OCI-M2 (cell line): Measurements from ENCODE around the gene NDRG4.
"Not testable (repeated sequence)": the region's sequence is repeated elsewhere in the genome, so short reads cannot be mapped to it uniquely, and the experiment has no call there.

ENCODE experiments used
- DNase-seq: peaks from one replicate; lab custom pipeline; 2025; ENCODE audit not compliant: unreplicated experiment; lab: John Stamatoyannopoulos, UW

NDRG4 gene

GRCh38 chr16:58464916-58465731, 34.8 kb upstream of the NDRG4 start:
- no peak for DNase-seq

DNA sequence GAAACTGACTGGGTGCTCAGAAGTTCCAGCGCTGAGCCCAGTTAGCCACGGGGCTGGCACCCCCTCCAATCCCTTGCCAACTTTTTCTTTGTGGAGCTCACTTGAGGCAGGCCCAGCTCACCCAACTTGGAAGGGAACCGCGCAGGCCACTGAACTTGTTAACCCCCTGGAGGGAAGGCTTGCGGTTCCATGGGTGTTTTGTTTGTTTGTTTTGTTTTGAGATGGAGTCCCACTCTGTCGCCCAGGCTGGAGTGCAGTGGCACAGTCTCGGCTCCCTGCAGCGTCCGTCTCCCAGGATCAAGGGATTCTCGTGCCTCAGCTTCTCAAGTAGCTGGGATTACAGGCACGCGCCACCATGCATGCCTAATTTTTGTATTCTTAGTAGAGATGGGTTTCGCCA, 34.1 kb upstream of the NDRG4 start:
- no peak for DNase-seq

GRCh38 chr16:58466396-58466795, 33.5 kb upstream of the NDRG4 start:
- DNase-seq = no peak

- DNase-seq = no peak
Observed at GRCh38 chr16:58467905-58468304, 32.0 kb upstream of the NDRG4 start.

- no peak for DNase-seq
Observed at GRCh38 chr16:58471209-58471975, 28.6 kb upstream of the NDRG4 start.

DNA sequence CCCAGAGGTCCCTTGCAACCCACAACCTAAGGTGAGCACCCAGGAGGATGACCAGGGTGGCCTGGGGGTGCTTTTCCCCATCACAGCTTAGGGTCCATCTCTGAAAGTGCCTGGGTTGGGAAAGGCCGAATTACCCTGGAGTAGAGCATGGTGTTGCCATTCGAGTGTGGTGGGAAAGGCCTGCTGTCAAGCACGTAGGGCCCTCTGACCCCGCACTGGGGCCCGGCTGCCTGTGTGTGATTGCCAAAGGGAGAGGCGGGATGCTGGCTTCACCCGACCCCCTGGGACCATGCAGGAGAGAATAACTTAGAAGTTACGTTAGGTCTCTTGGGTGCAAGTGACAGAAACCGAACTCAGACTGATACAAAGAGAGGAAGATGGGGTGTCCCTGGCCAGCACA, 27.7 kb upstream of the NDRG4 start:
- DNase-seq = no peak

DNA sequence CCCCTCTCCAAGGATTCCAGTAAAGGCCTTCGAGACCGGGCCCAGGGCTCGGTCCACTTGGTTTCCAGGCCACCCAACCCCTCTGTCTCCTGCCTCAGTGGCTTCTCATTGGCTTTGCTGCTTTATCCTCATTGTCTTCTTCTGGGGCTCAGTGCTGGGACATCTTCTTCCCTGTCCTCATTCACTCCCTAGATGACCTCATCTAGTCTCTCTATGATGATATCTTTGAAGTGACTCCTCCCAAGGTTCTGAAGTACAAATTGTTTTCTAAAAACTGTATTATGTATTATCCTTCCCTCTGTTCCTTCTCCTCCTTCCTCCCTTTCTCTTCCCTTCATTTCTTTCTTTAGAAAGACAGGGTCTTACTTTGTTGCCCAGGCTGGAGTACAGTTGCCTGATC, 27.1 kb upstream of the NDRG4 start:
- no peak for DNase-seq

GRCh38 chr16:58474296-58474695, 25.6 kb upstream of the NDRG4 start:
- no peak for DNase-seq

DNA sequence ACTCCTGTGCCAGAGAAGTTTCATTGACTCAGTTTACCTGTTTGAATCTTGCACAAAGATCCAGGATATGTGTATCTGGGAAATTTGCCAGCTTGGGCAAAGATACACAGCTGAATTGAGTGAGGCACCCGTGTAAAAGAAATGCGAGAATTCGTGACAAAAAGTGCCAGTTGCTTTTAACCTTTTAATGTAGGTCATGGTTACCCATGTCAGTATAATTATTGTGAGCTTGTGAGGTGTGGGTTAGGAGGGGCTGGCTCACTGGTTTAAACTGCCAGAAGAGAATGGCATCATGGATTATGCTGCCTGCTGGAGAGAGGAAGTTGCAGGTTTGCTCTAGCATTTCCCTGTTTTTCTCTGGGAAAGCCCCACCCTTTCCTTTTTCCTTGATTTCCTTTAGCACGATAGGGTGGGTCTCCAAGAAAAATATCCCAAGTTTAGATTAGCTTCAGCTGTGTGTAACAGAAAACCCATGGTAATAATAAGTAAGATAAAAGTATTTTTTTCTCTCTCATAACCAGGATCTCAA, 24.8 kb upstream of the NDRG4 start:
- DNase-seq = no peak

DNA sequence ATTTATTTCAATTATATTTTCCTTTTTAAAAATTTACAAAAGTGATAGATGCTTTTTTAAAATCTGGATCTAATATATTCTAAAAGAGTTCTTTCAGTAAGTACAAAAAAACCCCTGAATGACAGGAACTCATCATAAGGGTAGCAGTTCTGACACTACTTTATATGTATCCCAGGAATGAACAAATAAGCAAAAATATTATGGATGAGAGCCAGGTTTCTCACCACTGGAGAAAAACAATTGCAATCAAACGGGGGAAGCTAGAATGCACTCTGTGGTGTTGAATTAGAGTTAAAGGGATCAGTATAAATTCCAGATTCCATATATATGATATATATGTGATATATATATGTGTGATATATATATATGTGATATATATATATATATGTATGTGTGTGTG, 23.2 kb upstream of the NDRG4 start:
- DNase-seq = no peak

DNA sequence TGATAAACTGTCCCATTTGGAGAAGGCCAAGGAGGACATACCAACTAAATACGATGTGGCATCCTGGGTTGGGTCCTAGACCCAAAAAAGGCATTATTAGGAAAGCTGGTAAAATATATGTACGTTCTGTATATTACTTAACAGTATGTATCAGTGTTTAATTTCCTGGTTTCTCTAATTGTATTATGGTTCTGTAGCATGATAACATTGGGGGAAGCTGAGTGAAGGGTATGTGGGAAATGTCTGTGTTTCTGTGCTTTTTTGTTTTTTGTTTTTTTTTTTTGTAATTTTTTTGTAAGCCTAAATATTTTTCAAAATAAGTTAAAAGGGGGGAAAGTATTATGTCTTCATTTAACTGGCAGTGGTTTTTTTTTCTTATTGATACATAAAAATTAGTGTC, 21.5 kb upstream of the NDRG4 start:
- no peak for DNase-seq

DNA sequence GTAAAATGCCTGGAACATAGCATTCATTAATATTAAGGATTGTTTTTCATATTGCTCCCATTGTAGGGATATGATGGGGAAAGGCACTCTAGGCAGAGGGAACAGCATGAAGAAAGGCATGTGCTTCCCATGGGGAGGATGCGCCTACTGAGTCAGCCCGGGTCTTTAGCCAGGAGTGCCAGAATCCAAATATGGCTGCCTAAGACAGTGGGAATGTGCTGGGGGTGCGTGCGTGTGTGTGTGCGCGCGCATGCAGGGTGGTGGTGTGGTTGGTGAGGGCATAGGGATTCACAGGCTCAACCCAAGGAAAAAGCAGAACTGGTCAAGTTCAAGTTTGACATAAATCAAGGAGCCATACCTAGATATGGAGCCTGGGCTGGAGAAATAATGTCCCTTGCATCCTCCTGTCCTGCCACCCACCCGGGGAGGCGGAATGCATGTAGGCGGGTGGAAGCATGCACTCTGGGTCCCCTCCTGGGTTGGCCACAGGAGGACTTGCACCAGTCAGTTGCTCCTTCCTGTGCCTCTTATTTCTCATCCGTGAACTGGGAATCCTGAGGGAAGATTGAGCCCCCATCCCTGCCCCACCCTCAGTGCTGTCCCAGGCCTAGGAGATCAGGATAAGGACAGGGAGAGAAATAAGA, 18.6 kb upstream of the NDRG4 start:
- DNase-seq = no peak

DNA sequence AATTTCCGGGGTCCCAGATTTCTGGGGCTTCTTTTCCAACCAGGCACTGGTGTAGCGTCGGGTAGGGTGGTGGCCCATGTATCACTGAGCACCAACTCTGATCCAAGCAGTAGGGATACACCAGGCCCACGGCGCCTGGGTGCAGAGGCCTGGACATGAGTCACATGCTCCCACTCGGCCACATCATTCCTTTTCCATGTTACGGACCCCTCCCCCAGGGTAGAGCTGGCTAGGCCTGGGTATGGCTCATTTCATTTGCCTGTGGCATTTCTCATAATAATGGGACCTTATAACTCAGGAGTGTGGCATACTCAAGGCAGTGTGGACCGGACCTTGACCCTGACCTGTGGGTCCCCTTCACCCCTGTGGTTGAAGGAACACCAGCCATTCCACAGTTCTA, 18.0 kb upstream of the NDRG4 start:
- DNase-seq = no peak

DNA sequence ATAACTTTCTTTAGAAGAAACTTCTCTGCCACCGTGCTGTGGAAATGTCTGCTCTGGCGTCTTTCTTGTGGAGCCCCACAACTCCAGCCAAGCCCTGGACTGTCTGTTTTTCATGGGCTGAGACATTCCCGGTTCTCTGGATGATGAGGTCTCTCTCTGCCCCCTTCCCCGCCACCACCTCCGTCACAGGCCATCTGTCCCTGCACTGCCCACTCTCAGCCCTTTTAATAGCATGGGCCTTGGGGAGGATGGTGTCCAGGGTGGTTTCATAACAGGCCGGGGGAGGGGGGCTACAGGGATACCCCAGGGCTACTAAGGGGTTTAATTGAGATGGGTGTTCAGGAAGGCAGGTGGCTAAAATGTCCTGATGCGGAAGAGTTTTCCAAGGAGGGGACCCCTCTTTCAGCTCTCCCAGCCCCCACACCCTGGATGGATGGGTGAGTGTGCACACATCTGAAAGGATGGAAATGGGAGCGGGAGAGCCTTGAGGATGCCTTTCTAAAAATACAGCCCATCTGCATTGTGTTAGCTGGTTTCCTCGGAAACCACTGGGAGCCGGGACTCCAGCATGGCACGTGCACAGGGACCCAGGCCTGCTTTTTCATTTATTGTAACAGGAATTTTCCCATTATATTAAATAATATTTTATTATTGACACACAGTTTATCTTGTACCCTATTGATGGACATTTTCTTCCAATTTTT, 14.6 kb upstream of the NDRG4 start:
- DNase-seq = no peak

GRCh38 chr16:58487566-58488351, 12.2 kb upstream of the NDRG4 start:
- DNase-seq = no peak

DNA sequence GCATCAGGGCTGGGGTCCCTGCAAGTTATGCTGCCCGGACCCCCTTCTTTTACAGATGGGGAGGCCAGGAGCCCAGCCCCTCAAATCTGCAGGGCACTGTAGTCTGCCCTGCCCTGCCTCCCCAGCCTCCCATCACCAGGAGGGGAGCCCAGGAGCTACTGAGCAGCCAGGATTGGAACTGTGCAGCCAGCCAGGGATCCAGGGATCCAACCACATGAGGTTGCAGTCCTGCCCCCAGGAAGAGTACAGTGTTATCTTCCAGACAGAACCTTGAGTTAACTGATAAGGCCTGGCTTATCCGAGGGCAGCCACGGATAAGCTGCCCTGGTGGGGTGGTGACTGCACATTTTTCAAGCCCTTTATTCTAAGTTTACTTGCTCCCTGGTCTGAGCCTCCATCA, 11.4 kb upstream of the NDRG4 start:
- no peak for DNase-seq

GRCh38 chr16:58490065-58490464, 9.9 kb upstream of the NDRG4 start:
- no peak for DNase-seq

- DNase-seq = not testable (repeated sequence)
Observed at GRCh38 chr16:58490539-58490938, 9.4 kb upstream of the NDRG4 start.

DNA sequence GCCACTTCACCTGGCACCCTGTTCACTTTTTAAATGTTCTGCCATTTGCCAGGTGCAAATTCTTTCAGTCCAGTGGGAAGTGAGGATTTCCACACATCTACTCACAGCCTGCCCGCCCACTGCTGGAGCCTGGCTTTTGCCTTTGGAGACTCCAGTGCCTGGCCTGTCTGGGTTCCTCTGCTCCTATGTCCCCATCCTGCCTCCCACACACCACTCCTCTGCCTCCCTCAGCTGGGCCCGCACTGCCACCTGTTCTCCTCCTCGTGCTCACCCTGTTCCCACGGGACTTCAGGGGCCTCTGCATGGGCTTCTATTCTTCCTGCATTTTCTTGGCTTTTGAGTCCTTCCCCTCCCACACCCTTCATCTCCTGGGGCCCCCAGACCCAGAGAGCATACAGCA, 7.9 kb upstream of the NDRG4 start:
- DNase-seq = no peak

GRCh38 chr16:58492735-58493134, 7.2 kb upstream of the NDRG4 start:
- no peak for DNase-seq
